HL-60 (cell line): ENCODE measurements around the gene DMRT2.

Source experiments
- TF ChIP-seq, protein P1 (sequence below): IDR thresholded peaks from one replicate; pipeline ENCODE4 v1.5.1; 2011; ENCODE audit warnings: low read length, control low read depth, inconsistent platforms; ENCODE audit not compliant: insufficient read depth
- TF ChIP-seq, protein P2 (sequence below): IDR thresholded peaks from 2 replicates; pipeline ENCODE4 v1.6.1; 2012; ENCODE audit warnings: low read depth; ENCODE audit not compliant: insufficient replicate concordance

DNA sequence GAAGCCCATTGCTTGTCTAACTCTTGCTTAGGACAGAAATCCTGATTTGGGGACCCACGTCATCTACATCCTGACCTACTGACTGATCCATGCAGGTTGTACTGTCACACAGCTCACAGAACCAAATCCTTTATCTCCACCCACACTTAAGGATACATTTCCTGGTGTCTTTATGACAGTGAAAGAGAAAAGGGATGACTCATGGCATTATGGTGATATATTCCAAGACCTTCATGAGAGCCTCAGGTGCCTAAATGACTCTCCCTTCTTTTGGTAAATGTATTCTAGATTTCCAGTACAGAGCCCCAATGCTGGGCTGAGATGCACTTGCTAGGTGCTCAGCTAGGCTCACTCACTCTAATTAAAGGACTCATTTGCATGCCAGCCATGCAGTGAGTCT, 26.0 kb upstream of the DMRT2 start:
- TF ChIP-seq, protein P1, sequence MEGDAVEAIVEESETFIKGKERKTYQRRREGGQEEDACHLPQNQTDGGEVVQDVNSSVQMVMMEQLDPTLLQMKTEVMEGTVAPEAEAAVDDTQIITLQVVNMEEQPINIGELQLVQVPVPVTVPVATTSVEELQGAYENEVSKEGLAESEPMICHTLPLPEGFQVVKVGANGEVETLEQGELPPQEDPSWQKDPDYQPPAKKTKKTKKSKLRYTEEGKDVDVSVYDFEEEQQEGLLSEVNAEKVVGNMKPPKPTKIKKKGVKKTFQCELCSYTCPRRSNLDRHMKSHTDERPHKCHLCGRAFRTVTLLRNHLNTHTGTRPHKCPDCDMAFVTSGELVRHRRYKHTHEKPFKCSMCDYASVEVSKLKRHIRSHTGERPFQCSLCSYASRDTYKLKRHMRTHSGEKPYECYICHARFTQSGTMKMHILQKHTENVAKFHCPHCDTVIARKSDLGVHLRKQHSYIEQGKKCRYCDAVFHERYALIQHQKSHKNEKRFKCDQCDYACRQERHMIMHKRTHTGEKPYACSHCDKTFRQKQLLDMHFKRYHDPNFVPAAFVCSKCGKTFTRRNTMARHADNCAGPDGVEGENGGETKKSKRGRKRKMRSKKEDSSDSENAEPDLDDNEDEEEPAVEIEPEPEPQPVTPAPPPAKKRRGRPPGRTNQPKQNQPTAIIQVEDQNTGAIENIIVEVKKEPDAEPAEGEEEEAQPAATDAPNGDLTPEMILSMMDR: no peak
- TF ChIP-seq, protein P2, sequence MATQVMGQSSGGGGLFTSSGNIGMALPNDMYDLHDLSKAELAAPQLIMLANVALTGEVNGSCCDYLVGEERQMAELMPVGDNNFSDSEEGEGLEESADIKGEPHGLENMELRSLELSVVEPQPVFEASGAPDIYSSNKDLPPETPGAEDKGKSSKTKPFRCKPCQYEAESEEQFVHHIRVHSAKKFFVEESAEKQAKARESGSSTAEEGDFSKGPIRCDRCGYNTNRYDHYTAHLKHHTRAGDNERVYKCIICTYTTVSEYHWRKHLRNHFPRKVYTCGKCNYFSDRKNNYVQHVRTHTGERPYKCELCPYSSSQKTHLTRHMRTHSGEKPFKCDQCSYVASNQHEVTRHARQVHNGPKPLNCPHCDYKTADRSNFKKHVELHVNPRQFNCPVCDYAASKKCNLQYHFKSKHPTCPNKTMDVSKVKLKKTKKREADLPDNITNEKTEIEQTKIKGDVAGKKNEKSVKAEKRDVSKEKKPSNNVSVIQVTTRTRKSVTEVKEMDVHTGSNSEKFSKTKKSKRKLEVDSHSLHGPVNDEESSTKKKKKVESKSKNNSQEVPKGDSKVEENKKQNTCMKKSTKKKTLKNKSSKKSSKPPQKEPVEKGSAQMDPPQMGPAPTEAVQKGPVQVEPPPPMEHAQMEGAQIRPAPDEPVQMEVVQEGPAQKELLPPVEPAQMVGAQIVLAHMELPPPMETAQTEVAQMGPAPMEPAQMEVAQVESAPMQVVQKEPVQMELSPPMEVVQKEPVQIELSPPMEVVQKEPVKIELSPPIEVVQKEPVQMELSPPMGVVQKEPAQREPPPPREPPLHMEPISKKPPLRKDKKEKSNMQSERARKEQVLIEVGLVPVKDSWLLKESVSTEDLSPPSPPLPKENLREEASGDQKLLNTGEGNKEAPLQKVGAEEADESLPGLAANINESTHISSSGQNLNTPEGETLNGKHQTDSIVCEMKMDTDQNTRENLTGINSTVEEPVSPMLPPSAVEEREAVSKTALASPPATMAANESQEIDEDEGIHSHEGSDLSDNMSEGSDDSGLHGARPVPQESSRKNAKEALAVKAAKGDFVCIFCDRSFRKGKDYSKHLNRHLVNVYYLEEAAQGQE: no peak
